Measurements from ENCODE around the gene PRPF6. TPM values are rescaled to one million over a fixed set of nuclear protein-coding genes. Genes with fewer than 3 reads are reported as not detected.

The PRPF6 gene
- total RNA-seq, 1 experiment from 2014 or later = 24.2 TPM

DNA sequence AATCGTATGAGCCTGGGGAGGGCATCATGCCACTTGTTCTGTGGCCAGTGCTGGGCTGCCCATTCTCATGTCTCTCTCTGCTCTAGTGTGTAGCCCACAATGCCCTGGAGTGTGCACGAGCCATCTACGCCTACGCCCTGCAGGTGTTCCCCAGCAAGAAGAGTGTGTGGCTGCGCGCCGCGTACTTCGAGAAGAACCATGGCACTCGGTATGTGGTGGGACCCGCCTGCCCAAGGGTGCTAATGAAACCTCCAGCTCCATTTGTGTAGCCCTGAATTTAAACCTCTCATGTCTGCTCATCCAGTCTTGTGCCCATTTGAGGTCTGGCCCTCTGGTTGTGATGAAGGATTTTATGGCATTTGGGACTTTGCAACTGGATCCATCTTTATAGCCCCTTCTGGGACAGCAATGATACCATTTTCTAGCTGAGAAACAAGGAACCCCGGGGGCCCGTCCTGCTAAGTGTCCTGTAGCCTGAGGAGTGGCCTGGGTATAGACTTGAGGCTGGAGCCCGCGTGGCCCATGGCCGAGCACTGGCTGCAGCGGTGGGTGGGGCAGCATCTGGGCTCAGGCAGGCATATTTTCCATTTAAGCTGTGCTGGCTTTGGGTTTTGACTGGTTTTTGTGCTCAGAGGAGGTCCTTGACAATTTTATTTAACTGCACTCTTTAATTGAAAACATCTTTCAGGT, 41.9 kb downstream of the PRPF6 start:
- H4K20me1 ChIP-seq (ENCODE audit: insufficient read depth, low read depth, low read length) = no peaks in the 10 kb centered on the region

GRCh38 chr20:64023361-64024140, 42.6 kb downstream of the PRPF6 start:
- DNase-seq = no peak
- H3K9ac ChIP-seq (ENCODE audit: low read length) = no peak overlapping the region
- H3K9me3 ChIP-seq (ENCODE audit: low read length) = no peaks in the 10 kb centered on the region
- no peaks in the 10 kb centered on the region for H3K27me3 ChIP-seq (ENCODE audit: low read length)
- H3K4me3 ChIP-seq (ENCODE audit: low read length) = no peak overlapping the region
- peaks cover 18% of the 10 kb centered on the region for H3K36me3 ChIP-seq (ENCODE audit: insufficient read depth, low read length)
- no peaks in the 10 kb centered on the region for H3K9me2 ChIP-seq (replicated peaks; ENCODE audit: insufficient read depth, low read length)
- H3K4me2 ChIP-seq (ENCODE audit: low read depth, low read length, poor library complexity, severe bottlenecking) = no peak overlapping the region
- no peak overlapping the region for H3K27ac ChIP-seq (ENCODE audit: low read length)
- no peak overlapping the region for H2AFZ ChIP-seq (ENCODE audit: low read length)
- no peaks in the 10 kb centered on the region for H3K79me2 ChIP-seq (ENCODE audit: low read length)
- H3K4me1 ChIP-seq (ENCODE audit: low read length) = no peaks in the 10 kb centered on the region
- no peaks in the 10 kb centered on the region for H4K20me1 ChIP-seq (ENCODE audit: insufficient read depth, low read depth, low read length)

More for the DNA sequence above, 41.9 kb downstream of the PRPF6 start:
- Histone ChIP-seq H3K27me3 (ENCODE audit: low read length) (no peaks in the 10 kb centered on the region), H3K79me2 (ENCODE audit: low read length) (no peaks in the 10 kb centered on the region), H3K9me2 (replicated peaks; ENCODE audit: insufficient read depth, low read length) (no peaks in the 10 kb centered on the region), H3K27ac (ENCODE audit: low read length) (no peak overlapping the region), H3K9me3 (ENCODE audit: low read length) (no peaks in the 10 kb centered on the region), H3K4me1 (ENCODE audit: low read length) (no peaks in the 10 kb centered on the region), H3K36me3 (ENCODE audit: insufficient read depth, low read length) (peaks cover 18% of the 10 kb centered on the region), H3K4me2 (ENCODE audit: low read depth, low read length, poor library complexity, severe bottlenecking) (no peak overlapping the region), H3K9ac (ENCODE audit: low read length) (no peak overlapping the region), H2AFZ (ENCODE audit: low read length) (no peak overlapping the region), H3K4me3 (ENCODE audit: low read length) (no peak overlapping the region)
- DNase-seq = no peak

DNA sequence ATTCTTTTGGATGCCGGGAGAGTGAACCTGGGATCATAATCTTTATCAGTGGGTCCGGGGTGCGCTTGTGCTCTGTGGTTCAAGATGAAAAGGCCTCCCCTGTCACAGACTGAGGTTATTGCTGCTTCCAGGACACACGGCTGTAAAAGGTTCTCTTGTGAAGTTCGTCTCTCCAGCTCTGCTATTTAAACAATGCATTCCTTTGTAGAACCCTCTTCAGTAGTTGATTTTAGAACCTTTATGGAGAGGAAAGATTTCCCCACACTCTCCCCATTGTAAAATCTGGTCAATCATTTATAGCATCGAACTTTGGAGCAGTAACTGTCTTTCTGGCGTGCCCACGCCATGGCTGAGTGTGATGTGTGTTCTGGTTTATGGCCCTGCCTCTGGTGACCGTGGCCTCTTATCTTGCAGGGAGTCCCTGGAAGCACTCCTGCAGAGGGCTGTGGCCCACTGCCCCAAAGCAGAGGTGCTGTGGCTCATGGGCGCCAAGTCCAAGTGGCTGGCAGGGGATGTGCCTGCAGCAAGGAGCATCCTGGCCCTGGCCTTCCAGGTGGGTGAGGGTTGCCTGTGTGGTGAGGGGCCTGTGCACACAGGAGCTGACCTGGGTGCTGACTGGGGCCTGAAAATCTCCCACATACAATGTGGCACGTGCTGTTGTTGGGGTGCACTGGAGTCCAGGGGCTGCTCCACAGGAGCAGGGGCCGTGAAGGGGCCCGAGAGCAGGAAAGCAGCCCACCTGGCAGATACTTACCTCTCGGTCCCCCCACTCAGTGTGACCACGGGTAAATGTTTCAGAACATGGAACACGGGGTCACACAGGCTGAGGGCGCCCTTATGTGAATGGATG, 43.4 kb downstream of the PRPF6 start:
- H3K9ac ChIP-seq (ENCODE audit: low read length) = no peak overlapping the region
- no peaks in the 10 kb centered on the region for H4K20me1 ChIP-seq (ENCODE audit: insufficient read depth, low read depth, low read length)

GRCh38 chr20:64025101-64025825, 44.3 kb downstream of the PRPF6 start:
- Histone ChIP-seq H3K27ac (ENCODE audit: low read length) (no peak overlapping the region), H3K9me3 (ENCODE audit: low read length) (no peaks in the 10 kb centered on the region), H3K4me3 (ENCODE audit: low read length) (no peak overlapping the region), H3K4me2 (ENCODE audit: low read depth, low read length, poor library complexity, severe bottlenecking) (no peak overlapping the region), H3K9me2 (replicated peaks; ENCODE audit: insufficient read depth, low read length) (no peaks in the 10 kb centered on the region), H4K20me1 (ENCODE audit: insufficient read depth, low read depth, low read length) (no peaks in the 10 kb centered on the region), H3K36me3 (ENCODE audit: insufficient read depth, low read length) (peaks cover 18% of the 10 kb centered on the region), H3K27me3 (ENCODE audit: low read length) (no peaks in the 10 kb centered on the region), H2AFZ (ENCODE audit: low read length) (no peak overlapping the region), H3K79me2 (ENCODE audit: low read length) (no peaks in the 10 kb centered on the region), H3K4me1 (ENCODE audit: low read length) (no peaks in the 10 kb centered on the region), H3K9ac (ENCODE audit: low read length) (no peak overlapping the region)
- DNase-seq = no peak

More for the DNA sequence above, 43.4 kb downstream of the PRPF6 start:
- Histone ChIP-seq H3K9me2 (replicated peaks; ENCODE audit: insufficient read depth, low read length) (no peaks in the 10 kb centered on the region), H3K4me1 (ENCODE audit: low read length) (no peaks in the 10 kb centered on the region), H3K27ac (ENCODE audit: low read length) (no peak overlapping the region), H3K27me3 (ENCODE audit: low read length) (no peaks in the 10 kb centered on the region), H2AFZ (ENCODE audit: low read length) (no peak overlapping the region), H3K79me2 (ENCODE audit: low read length) (no peaks in the 10 kb centered on the region), H3K9me3 (ENCODE audit: low read length) (no peaks in the 10 kb centered on the region), H3K4me3 (ENCODE audit: low read length) (no peak overlapping the region), H3K36me3 (ENCODE audit: insufficient read depth, low read length) (peaks cover 18% of the 10 kb centered on the region), H3K4me2 (ENCODE audit: low read depth, low read length, poor library complexity, severe bottlenecking) (no peak overlapping the region)
- DNase-seq = no peak

GRCh38 chr20:64025826-64026412, 45.0 kb downstream of the PRPF6 start:
- Histone ChIP-seq H3K4me3 (ENCODE audit: low read length) (no peak overlapping the region), H2AFZ (ENCODE audit: low read length) (no peak overlapping the region), H3K27me3 (ENCODE audit: low read length) (no peaks in the 10 kb centered on the region)

GRCh38 chr20:64027981-64028685, 47.2 kb downstream of the PRPF6 start:
- Histone ChIP-seq H2AFZ (ENCODE audit: low read length) (no peak overlapping the region), H3K36me3 (ENCODE audit: insufficient read depth, low read length) (peaks cover 10% of the 10 kb centered on the region), H4K20me1 (ENCODE audit: insufficient read depth, low read depth, low read length) (no peaks in the 10 kb centered on the region), H3K9me2 (replicated peaks; ENCODE audit: insufficient read depth, low read length) (no peaks in the 10 kb centered on the region), H3K9ac (ENCODE audit: low read length) (no peak overlapping the region), H3K9me3 (ENCODE audit: low read length) (no peaks in the 10 kb centered on the region), H3K4me3 (ENCODE audit: low read length) (no peak overlapping the region), H3K4me1 (ENCODE audit: low read length) (no peaks in the 10 kb centered on the region), H3K27me3 (ENCODE audit: low read length) (no peaks in the 10 kb centered on the region), H3K79me2 (ENCODE audit: low read length) (no peaks in the 10 kb centered on the region), H3K27ac (ENCODE audit: low read length) (no peak overlapping the region), H3K4me2 (ENCODE audit: low read depth, low read length, poor library complexity, severe bottlenecking) (no peak overlapping the region)
- no peak for DNase-seq

More at GRCh38 chr20:64025826-64026412, 45.0 kb downstream of the PRPF6 start:
- Histone ChIP-seq H3K79me2 (ENCODE audit: low read length) (no peaks in the 10 kb centered on the region), H3K9me2 (replicated peaks; ENCODE audit: insufficient read depth, low read length) (no peaks in the 10 kb centered on the region), H3K9me3 (ENCODE audit: low read length) (no peaks in the 10 kb centered on the region), H3K36me3 (ENCODE audit: insufficient read depth, low read length) (peaks cover 17% of the 10 kb centered on the region), H3K4me2 (ENCODE audit: low read depth, low read length, poor library complexity, severe bottlenecking) (no peak overlapping the region), H3K9ac (ENCODE audit: low read length) (no peak overlapping the region), H3K4me1 (ENCODE audit: low read length) (no peaks in the 10 kb centered on the region), H4K20me1 (ENCODE audit: insufficient read depth, low read depth, low read length) (no peaks in the 10 kb centered on the region), H3K27ac (ENCODE audit: low read length) (no peak overlapping the region)
- no peak for DNase-seq
